Neural cell (in vitro differentiated cells): ENCODE results near the gene CDC37. TPM values are rescaled to one million over a fixed set of nuclear protein-coding genes. Genes with fewer than 3 reads are reported as not detected.

Experiments used
- H2AFZ ChIP-seq: fragments of 200-600, 300-800 bp; sonication (generic), shearing (Covaris generic); 2 replicates; pipeline ENCODE4 v1.6.0; 2014; ENCODE audit warnings: low read depth, mild to moderate bottlenecking, antibody characterized with exemption, low read length, moderate library complexity
- H3F3A ChIP-seq: fragments of 200-600 bp; shearing (Covaris generic); 2 replicates; pipeline ENCODE4 v1.6.1; 2016; ENCODE audit warnings: mild to moderate bottlenecking, moderate library complexity, mixed read lengths, antibody characterized with exemption, low read length; ENCODE audit not compliant: insufficient read depth, poor library complexity, severe bottlenecking
- H3K27ac ChIP-seq: fragments of 200-600, 300-800 bp; sonication (generic), shearing (Covaris generic); 2 replicates; pipeline ENCODE4 v1.5.1; 2014; ENCODE audit warnings: mild to moderate bottlenecking, low read length, moderate library complexity
- H3K27me3 ChIP-seq: fragments of 300-800, 200-600 bp; sonication (generic), shearing (Covaris generic); 2 replicates; pipeline ENCODE4 v1.6.0; 2014; ENCODE audit warnings: mild to moderate bottlenecking, low read depth, low read length, moderate library complexity; ENCODE audit not compliant: insufficient read depth
- H3K36me3 ChIP-seq: fragments of 300-800, 200-600 bp; sonication (generic), shearing (Covaris generic); 2 replicates; pipeline ENCODE4 v1.5.1; 2014; ENCODE audit warnings: mild to moderate bottlenecking, antibody characterized with exemption, low read length, moderate library complexity; ENCODE audit not compliant: insufficient read depth
- H3K4me2 ChIP-seq: fragments of 300-800, 200-600 bp; sonication (generic), shearing (Covaris generic); 2 replicates; pipeline ENCODE4 v1.6.0; 2014; ENCODE audit warnings: mild to moderate bottlenecking, low read length
- H3K4me3 ChIP-seq: fragments of 300-800, 200-600 bp; sonication (generic), shearing (Covaris generic); 2 replicates; pipeline ENCODE4 v1.5.1; 2014; ENCODE audit warnings: mild to moderate bottlenecking, low read length, moderate library complexity
- H3K79me2 ChIP-seq: fragments of 200-600 bp; shearing (Covaris generic); replicated peaks from 2 replicates; pipeline ENCODE4 v1.6.0; 2014; ENCODE audit warnings: mild to moderate bottlenecking, low read length, moderate library complexity; ENCODE audit not compliant: insufficient read depth
- H3K9ac ChIP-seq: fragments of 300-800, 200-600 bp; sonication (generic), shearing (Covaris generic); 2 replicates; pipeline ENCODE4 v1.6.1; 2016; ENCODE audit warnings: mild to moderate bottlenecking, low read length, mixed read lengths
- H3K9me2 ChIP-seq: fragments of 200-600 bp; shearing (Covaris generic); 2 replicates; pipeline ENCODE4 v1.6.1; 2016; ENCODE audit warnings: mild to moderate bottlenecking, low read length, mixed read lengths; ENCODE audit not compliant: insufficient read depth
- H3K9me3 ChIP-seq: fragments of 200-600, 300-800 bp; sonication (generic), shearing (Covaris generic); 2 replicates; pipeline ENCODE4 v1.6.1; 2016; ENCODE audit warnings: mild to moderate bottlenecking, mixed run types, low read length, moderate library complexity, mixed read lengths
- H4K20me1 ChIP-seq: fragments of 200-600 bp; shearing (Covaris generic); 2 replicates; pipeline ENCODE4 v1.6.1; 2016; ENCODE audit warnings: mild to moderate bottlenecking, mixed run types; ENCODE audit not compliant: insufficient read depth
- EP300 ChIP-seq: fragments of 450-650 bp; conservative IDR thresholded peaks from 2 replicates; pipeline ENCODE4 v1.6.1; 2014; ENCODE audit warnings: antibody characterized with exemption, mild to moderate bottlenecking, moderate library complexity; ENCODE audit not compliant: poor library complexity, severe bottlenecking
- EZH2 ChIP-seq: fragments of 200-600, 300-800 bp; shearing (Covaris generic), sonication (generic); IDR thresholded peaks from 2 replicates; pipeline ENCODE4 v1.6.1; 2014; ENCODE audit warnings: antibody characterized with exemption, low read length, borderline replicate concordance, mild to moderate bottlenecking; ENCODE audit not compliant: insufficient read depth, poor library complexity, severe bottlenecking
- MXI1 ChIP-seq: fragments of 450-650 bp; conservative IDR thresholded peaks from 2 replicates; pipeline ENCODE4 v1.6.1; 2014; ENCODE audit warnings: antibody characterized with exemption, mild to moderate bottlenecking; ENCODE audit not compliant: poor library complexity, severe bottlenecking
- POLR2AphosphoS5 ChIP-seq: IDR thresholded peaks from 2 replicates; pipeline ENCODE4 v1.6.1; 2012
- RAD21 ChIP-seq: fragments of 450-650 bp; conservative IDR thresholded peaks from 2 replicates; pipeline ENCODE4 v1.6.1; 2014; ENCODE audit warnings: antibody characterized with exemption, mild to moderate bottlenecking, moderate library complexity
- SMC3 ChIP-seq: fragments of 450-650 bp; conservative IDR thresholded peaks from 2 replicates; pipeline ENCODE4 v1.6.1; 2014; ENCODE audit warnings: antibody characterized with exemption, mild to moderate bottlenecking, moderate library complexity; ENCODE audit not compliant: poor library complexity
- TAF1 ChIP-seq: IDR thresholded peaks from 2 replicates; pipeline ENCODE4 v1.6.1; 2012; ENCODE audit warnings: low read depth
- polyA plus RNA-seq: library from polyadenylated mRNA; depleted of rRNA; stranded (reverse); fragments of >200 nt; gene quantifications from 2 replicates; pipeline ENCODE4 v1.2.3, GENCODE V29; 2014
- TF ChIP-seq, protein P1 (sequence below): IDR thresholded peaks from 2 replicates; pipeline ENCODE4 v1.6.1; 2012; ENCODE audit warnings: borderline replicate concordance
- TF ChIP-seq, protein P2 (sequence below): fragments of 450-650 bp; IDR thresholded peaks from 2 replicates; pipeline ENCODE4 v1.5.1; 2014; ENCODE audit warnings: antibody characterized with exemption, mild to moderate bottlenecking, moderate library complexity; ENCODE audit not compliant: poor library complexity, severe bottlenecking

Gene CDC37
- polyA plus RNA-seq, 1 donor from 2014 or later = 359 TPM

- no peaks in the 10 kb centered on the region for H3K36me3 ChIP-seq
- no peaks in the 10 kb centered on the region for H4K20me1 ChIP-seq
- no peaks in the 10 kb centered on the region for H3K9me3 ChIP-seq
- no peak overlapping the region for H3K4me3 ChIP-seq
- H2AFZ ChIP-seq = no peak overlapping the region
- H3K79me2 ChIP-seq = no peaks in the 10 kb centered on the region
- no peak overlapping the region for H3K4me2 ChIP-seq
- TF ChIP-seq RAD21 = no peak
- TF ChIP-seq POLR2AphosphoS5 = no peak
- TF ChIP-seq MXI1 = no peak
- TF ChIP-seq, protein P1, sequence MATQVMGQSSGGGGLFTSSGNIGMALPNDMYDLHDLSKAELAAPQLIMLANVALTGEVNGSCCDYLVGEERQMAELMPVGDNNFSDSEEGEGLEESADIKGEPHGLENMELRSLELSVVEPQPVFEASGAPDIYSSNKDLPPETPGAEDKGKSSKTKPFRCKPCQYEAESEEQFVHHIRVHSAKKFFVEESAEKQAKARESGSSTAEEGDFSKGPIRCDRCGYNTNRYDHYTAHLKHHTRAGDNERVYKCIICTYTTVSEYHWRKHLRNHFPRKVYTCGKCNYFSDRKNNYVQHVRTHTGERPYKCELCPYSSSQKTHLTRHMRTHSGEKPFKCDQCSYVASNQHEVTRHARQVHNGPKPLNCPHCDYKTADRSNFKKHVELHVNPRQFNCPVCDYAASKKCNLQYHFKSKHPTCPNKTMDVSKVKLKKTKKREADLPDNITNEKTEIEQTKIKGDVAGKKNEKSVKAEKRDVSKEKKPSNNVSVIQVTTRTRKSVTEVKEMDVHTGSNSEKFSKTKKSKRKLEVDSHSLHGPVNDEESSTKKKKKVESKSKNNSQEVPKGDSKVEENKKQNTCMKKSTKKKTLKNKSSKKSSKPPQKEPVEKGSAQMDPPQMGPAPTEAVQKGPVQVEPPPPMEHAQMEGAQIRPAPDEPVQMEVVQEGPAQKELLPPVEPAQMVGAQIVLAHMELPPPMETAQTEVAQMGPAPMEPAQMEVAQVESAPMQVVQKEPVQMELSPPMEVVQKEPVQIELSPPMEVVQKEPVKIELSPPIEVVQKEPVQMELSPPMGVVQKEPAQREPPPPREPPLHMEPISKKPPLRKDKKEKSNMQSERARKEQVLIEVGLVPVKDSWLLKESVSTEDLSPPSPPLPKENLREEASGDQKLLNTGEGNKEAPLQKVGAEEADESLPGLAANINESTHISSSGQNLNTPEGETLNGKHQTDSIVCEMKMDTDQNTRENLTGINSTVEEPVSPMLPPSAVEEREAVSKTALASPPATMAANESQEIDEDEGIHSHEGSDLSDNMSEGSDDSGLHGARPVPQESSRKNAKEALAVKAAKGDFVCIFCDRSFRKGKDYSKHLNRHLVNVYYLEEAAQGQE = no peak
- TF ChIP-seq TAF1 = no peak
- no peak for TF ChIP-seq EP300
- no peak for TF ChIP-seq SMC3
- TF ChIP-seq, protein P2, sequence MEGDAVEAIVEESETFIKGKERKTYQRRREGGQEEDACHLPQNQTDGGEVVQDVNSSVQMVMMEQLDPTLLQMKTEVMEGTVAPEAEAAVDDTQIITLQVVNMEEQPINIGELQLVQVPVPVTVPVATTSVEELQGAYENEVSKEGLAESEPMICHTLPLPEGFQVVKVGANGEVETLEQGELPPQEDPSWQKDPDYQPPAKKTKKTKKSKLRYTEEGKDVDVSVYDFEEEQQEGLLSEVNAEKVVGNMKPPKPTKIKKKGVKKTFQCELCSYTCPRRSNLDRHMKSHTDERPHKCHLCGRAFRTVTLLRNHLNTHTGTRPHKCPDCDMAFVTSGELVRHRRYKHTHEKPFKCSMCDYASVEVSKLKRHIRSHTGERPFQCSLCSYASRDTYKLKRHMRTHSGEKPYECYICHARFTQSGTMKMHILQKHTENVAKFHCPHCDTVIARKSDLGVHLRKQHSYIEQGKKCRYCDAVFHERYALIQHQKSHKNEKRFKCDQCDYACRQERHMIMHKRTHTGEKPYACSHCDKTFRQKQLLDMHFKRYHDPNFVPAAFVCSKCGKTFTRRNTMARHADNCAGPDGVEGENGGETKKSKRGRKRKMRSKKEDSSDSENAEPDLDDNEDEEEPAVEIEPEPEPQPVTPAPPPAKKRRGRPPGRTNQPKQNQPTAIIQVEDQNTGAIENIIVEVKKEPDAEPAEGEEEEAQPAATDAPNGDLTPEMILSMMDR = no peak
- no peak for TF ChIP-seq EZH2
- H3K27ac ChIP-seq = no peak overlapping the region
- H3K9me2 ChIP-seq = no peaks in the 10 kb centered on the region
- H3K27me3 ChIP-seq = no peaks in the 10 kb centered on the region
- H3K9ac ChIP-seq = no peak overlapping the region
- no peaks in the 10 kb centered on the region for H3F3A ChIP-seq
These were observed 39.5 kb downstream of the CDC37 start for GRCh38 chr19:10363789-10364281.

DNA sequence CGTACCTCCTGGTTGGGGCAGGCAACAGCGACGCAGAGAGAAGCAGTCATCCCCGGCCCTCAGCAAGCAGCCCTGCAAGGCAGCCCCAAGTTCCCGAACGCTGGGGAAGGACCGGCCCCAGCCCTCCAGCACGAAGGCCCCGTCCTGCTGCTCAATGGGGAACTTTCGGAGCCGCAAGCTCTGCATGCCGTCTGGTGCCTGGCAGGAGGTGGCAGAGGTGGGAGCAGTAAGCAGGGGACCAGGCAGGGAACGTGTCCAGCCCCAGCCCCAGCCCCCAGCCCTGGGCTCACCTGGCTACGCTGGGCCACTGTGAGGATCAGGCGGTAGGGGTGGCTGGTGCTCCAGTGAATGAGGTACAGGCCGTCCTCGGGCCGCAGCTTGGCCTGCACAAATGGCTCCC lies 41.1 kb downstream of the CDC37 start:
- TF ChIP-seq POLR2AphosphoS5 (no peak), EZH2 (no peak), RAD21 (no peak), EP300 (no peak)
- TF ChIP-seq, protein P1 = no peak
- H4K20me1 ChIP-seq = no peaks in the 10 kb centered on the region
- no peak overlapping the region for H3K4me2 ChIP-seq
- H3K9ac ChIP-seq = no peak overlapping the region
- H3K27ac ChIP-seq = no peak overlapping the region
- no peaks in the 10 kb centered on the region for H3K36me3 ChIP-seq
- H3K79me2 ChIP-seq = no peaks in the 10 kb centered on the region
- H3K4me3 ChIP-seq = no peak overlapping the region
- H3K9me2 ChIP-seq = no peaks in the 10 kb centered on the region
- H3K27me3 ChIP-seq = no peaks in the 10 kb centered on the region
- no peak overlapping the region for H2AFZ ChIP-seq
- H3F3A ChIP-seq = no peaks in the 10 kb centered on the region
- no peaks in the 10 kb centered on the region for H3K9me3 ChIP-seq
